NCI-H748 (cell line): ENCODE data around the gene LRRN2.
A peak's percentile ranks its signal among the peaks of the same experiment; 100 is the strongest.

Experiments used
- DNase-seq: peaks from one replicate; lab custom pipeline; 2025; ENCODE audit not compliant: unreplicated experiment; lab: John Stamatoyannopoulos, UW

Gene LRRN2

DNA sequence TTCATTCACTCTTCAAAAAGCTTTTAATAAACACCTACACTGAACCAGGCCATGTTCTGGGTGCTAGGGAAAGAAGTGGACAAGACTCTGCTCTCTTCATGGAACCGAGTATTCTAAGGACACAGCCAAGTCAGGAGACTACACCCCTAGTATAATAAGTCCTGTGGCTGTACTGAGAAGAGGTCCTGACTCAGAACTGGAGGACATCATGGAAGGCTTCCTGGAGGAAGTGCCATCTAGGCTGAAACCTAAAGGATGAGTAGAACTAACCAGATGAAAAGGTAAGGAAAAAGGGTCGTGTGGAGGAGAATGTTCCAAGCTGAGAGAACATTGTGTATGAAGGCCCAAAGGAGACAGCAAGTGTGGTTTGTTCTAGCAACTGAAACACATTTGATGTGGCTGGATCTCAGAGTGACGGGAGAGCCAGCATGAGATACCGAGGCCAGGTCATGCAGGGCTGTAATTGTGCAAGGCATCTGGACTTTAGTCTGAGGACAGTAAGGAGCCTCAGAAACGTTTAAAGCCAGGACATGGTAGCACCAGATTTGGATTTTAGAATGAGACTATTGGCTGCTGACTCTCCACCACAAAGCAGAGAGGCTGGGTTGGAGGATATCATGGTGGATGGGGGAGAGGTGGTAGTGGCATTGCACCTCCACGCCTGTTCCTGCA, 82.5 kb downstream of the LRRN2 start:
- no peak for DNase-seq

DNA sequence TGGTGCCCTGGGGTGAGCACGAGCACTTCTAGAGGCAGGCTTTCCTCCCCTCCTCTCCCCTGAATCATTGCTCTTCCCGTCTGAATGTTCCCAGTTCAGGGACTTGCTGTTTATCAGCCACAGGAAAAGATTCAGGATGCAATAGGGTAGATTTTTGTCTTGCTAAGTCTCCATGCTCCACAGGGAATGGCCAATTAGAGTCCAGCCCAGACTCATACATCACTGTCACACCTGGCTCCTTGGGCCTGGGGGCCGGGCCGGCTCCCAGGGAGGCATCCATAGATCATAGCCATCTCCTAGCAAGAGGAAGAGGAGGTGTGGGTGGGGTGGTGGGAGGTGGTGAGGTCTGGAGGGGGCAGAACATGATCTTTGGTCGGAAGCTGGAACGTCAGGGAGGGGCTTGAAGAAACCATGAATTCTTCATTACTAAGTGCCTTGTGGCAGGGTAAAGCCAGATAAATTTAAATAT, 83.4 kb downstream of the LRRN2 start:
- no peak for DNase-seq

DNA sequence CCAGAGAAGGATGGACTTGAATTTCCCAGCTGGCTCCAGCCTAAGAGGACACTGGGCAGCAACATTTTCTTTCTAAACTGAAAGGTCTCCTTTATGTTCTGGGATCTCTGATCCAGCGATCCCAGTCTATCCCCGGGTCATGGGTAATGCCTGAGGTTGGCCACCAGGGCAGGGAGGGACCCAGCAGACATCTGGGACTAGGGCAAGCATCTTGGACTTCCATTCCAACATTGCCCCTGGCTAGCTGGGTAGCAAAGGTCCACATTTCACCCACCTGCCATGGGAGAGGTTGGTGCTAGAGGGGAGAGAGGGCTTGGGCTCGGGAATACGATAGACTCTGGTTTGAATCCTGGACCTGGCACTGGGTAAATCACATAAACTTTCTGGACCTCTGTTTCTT, 84.6 kb downstream of the LRRN2 start:
- DNase-seq, result no peak

DNA sequence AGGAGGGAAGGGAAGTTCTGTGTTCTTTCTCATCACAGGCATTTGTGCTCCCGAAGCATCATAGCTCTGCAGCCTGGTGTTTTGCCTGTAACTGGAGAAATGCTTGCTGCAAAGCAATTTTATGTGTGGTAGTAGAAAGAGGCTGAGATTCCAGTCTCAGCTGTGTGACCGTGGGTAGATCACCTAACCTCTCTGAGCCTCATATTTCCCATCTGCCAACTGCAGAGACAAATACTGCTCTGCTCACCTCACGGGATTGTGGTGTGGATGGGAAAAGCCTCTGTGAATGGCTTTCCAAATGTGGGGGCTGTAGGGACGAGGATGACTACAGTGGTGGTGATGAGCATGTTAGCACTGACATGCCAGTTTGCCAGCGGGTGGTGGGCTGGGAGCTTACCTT, 85.3 kb downstream of the LRRN2 start:
- DNase-seq, result no peak

DNA sequence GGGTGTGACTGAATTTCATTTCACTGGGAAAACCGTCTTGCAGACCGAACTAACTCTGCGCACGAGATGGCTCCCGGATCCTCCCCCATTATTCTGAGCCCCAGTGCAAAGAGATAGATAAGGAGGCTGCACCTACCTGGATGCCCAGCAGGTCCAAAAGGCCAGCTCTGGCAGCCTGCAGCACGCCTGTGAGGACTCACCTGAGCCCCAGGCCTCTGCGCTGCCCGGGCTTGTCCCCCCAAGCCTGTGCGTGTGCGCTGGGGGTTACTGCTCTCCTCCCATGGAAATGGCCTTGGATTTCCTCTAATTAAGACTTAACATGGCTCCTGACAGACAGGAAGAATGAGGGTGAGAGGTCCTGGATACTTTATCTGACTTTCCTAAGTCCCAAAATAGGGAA, 85.9 kb downstream of the LRRN2 start:
- DNase-seq, result no peak

DNA sequence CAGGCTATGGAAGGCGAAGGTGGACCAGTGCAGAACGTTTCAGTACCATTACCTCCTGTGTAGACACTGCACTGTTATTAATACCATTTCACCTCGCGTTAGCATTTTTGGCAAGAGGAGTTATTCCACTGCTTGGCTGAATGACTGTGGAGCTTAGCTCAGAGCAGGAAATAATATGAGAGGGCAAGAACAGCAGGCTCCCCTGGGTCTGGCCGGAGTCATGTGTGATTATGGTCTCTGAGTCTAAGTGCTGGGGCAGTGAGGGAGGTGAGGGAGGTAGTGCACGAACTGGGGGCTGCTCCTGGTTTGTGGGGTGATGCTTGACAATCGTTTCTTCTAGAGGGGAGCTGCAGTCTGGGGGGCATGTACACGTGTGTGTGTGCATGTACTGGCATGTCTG, 86.4 kb downstream of the LRRN2 start:
- no peak for DNase-seq

DNA sequence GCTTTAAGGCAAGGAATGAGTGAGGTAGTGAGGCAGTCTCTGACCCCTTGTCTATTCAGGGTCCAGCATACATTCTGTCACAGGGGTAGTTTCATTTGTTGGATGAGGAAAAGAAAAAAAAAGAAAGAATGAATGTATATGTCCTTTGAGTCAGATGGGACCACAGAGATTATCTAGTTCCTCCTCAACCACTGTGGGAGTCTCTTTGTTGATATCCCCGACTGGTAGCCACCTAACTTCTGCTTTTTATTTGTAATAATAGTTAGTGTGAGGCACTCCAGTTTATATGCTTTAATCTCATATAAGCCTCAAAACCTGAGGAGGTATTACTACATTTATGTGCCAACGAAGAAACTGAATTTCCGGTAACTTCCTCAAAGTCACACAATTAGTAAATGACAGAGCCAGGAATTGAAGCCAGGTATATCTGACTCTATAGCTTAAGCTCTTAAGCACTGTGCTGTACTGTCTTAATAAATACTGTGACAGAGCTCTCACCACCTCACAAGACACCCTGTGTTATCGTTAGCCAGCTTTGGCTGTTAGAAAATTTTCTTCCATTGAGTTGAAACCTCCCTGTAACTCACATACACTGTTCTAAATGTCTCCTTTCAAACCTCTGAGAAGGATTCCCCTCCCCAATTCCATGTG, 87.1 kb downstream of the LRRN2 start:
- no peak for DNase-seq

DNA sequence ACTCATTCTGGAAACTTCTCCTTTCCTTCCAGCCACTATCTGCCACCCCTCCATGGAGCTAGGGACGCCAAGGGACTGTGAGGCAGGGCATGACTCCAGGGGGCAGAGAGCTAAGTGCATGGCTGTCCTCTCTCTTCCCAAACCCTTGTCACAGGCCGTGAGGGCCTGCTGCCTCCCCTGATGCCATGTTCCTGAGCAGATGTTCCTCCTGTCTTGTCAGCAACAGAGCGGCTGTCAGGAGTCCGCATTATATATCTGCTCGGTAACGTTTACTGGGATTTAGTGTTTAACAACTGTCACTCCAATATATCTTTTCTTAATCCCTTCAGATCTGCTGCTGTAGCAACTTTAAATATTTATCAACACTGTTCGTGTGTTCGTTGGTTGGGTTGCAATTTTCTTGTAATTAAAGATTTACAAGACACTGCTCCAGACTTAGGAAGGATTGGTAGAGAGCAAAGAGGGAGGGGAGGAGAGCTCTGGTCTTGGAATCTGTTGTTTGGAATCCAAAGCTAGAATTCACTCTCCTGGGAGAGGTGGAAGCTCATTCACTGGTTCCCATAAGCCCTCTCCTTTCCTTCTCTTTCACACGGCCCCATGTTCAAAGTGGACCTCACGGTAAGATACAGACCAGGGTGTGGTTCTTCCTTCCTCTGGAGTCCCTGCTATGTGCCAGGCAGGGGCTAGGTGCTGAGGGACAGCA, 93.1 kb downstream of the LRRN2 start:
- no peak for DNase-seq

DNA sequence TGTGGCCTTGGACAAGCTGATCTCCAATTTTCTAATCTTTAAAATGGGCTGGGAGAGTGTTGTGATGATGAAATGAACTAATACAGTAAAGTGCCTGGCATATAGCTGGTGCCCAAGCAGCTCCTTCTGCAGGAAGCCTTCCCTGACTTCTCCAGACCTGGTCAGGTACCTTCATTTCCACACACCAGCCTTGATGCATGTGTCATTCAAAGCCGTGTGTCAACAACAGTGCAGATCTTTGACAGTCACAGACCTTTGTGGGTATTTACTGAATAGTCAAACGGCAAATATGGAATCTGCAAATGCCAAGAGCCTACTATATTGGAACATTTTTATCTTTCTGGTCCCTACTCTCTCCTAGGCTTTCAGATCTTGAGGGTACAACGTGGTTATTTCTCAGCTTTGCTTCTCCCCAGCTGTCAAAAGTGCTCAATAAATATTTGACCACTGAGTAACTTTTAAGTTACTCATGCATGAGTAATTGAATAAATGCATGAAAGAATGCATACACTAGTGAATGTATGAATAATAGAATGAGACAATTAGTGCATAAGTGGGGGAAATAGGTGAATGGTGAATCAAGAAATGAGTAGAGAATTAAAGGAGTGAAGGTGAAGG, 94.0 kb downstream of the LRRN2 start:
- DNase-seq, result no peak

DNA sequence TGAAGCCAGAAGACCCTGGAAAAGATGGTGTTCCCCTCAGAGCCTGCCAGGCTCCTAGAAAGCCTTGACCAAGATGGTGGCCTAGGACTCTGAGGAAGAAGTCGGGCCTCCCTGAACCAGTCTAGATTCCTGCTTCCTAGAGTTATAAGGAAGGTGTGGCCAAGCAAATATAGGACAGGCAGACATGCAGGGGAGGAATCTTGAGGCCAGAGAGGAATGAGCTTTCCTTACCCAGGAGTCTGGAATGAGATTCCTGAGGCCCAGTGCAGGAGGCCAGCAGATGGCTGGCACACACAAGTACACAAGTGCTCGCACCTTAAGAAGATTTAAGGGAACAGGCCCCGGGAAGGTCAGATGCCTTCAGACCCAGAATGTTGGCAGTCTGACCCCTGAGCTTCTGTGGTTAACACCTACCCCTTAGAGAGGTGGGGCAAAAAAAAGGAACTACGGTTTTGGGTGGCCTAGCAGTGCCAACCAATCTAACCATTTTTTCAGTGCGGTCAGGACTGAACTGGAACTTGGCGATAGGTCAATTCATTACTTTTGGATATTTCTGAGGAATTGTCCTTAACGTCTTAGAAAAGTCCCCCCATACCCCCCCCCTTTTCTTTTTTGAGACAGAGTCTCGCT, 96.0 kb downstream of the LRRN2 start:
- DNase-seq, result no peak

DNA sequence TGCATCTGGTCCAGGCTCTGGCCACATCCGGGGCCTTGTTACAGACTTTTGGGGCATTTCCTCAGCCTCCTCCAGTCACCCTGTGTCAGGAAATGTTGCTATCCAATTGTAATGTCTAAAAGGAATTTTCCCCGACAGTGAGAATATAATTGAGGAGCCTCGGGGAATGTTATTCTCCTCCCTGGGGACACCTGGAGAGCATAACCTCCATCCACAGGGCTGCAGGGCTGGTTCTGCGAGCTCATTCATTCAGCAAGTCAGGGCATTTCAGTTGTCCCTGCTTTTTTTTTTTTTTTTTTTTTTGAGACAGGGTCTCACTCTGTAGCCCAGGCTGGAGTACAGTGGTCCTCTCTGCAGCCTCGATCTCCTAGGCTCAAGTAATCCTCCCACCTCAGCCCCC, 96.7 kb downstream of the LRRN2 start:
- DNase-seq, result no peak

DNA sequence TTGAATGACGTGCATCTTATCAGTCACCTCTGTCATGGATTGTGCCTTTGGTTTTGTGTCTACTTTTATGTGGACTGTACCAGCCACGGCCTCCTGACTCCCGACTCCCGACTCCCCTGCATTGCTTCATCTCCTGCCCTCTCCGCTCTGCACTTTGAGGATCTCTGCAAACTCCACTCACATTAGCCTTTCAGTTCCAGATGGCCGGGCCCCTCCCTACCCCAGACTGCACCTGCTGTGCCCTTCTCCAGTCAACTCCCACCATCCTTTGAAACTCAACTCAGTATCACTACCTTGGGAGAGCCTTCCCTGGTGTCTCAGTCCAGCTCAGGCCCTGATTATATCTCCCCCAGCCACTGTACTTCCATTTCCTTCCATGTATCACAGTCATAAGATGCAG, 97.9 kb downstream of the LRRN2 start:
- DNase-seq, result no peak

DNA sequence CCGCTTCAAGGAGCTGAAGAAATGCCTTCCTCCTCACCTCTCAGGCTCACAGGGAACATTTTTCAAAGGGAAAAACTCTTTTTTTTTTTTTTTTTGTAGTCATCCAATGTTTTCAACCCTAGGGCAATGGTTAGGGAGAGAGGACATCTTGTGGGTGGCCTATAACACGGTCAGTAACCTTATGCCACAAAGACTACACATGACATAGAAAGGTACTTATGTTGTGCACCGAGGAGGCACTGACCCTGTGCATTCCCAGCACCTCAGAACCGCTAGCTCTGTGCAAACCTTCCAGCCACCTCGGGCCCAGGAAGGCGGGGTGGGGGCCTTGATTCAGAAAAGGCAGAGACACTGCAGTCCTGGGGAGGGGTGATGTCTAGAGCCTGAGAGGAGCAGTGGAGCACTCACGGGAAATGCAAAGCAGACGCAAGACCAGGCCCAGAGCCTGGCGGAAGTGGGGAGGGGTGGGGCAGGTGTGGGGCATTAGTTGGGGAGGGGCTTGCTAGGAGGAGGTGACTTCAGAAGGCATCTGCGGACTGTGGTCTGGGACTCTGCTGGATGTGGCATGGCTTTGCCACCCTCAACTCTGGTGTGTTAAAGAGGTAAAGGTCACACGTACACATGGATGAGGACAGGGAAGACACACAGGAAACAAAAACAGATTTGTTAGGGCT, 100.7 kb downstream of the LRRN2 start:
- DNase-seq, result no peak

DNA sequence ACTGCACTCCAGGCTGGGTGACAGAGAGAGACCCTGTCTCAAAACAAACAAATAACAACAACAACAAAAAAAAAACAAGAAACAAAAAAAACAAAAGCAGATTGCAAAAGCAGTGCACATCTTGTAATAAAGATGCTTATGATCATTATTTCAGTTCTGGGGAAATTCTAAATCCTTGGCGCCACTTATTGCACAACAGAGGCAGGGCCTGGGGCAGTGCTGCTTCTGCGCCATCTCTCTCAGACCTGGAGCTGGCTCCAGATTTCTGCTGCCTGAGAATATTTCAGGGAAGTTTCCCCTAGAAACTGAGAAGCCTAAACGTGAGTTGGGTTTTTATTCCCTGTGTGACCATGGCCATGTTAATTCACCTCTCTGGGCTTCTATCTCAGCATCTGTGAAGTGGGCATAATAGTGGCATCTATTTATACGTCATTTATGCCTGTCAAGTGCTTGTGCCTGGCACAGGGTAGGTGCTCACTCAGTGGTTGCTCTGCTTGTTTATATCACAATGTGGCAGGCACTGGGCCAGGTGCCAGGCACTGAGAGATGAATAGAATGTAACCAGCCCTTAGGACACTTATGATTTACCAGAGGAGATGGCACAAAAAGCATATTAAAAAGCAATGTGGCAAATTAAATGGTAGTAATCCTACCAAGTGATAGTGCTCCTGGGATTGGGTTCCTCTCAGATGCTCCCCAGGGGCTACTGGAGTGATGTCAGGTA, 101.5 kb downstream of the LRRN2 start:
- no peak for DNase-seq

DNA sequence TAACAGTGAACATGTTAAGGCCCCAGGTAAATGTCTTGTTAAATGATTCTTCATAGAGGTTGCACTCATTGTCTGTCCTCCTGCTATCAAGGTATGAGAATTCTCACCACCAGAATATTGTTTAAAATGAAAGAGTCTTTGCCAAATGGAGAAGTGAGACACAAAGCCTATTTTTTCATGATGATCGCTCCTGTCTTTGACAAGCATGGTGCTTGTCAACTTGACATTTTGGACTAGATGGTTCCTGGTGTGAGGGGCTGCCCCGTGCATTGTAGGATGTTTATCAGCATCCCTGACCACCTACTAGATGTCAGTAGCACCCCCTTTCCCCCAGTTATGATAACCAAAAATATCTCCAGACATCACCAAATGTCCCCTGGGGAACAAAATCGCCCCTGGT, 103.8 kb downstream of the LRRN2 start:
- DNase-seq, result no peak

DNA sequence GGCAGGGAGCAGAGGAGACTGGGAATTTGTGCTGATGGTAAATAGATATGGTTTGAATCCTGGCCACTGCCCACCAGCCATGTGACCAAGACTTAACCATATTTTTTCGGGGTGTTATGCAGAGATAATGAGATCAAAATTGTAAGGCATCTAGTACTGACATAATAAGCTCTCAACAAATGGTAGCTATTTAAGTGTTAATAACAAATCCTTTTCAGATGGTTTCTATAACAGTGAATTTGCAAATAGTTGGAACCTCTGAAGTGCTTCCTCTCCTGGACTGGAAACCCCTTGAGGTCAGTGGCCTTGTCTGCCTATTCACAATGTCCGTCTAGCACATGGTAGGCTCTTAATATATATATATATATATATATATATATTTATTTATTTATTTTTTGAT, 104.7 kb downstream of the LRRN2 start:
- no peak for DNase-seq

DNA sequence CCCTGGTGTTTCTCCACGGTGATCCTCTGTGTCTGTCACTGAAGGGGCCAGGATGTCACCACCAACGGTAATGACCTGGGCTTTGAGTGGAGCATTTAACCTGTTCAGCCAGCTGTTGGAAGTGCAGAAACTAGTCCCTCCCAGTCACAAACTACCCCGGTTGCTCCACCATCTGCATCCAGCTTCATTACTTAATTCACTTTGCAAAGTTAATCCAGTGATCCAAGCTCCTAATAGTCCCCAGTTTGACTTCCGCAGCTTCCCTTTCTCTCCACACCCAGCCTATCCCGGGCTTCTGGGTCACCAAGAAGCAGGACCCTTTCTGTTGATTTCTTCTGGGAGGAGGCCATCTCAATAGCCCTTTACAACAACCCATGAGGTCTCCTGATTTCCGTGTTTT, 105.9 kb downstream of the LRRN2 start:
- DNase-seq, result no peak

DNA sequence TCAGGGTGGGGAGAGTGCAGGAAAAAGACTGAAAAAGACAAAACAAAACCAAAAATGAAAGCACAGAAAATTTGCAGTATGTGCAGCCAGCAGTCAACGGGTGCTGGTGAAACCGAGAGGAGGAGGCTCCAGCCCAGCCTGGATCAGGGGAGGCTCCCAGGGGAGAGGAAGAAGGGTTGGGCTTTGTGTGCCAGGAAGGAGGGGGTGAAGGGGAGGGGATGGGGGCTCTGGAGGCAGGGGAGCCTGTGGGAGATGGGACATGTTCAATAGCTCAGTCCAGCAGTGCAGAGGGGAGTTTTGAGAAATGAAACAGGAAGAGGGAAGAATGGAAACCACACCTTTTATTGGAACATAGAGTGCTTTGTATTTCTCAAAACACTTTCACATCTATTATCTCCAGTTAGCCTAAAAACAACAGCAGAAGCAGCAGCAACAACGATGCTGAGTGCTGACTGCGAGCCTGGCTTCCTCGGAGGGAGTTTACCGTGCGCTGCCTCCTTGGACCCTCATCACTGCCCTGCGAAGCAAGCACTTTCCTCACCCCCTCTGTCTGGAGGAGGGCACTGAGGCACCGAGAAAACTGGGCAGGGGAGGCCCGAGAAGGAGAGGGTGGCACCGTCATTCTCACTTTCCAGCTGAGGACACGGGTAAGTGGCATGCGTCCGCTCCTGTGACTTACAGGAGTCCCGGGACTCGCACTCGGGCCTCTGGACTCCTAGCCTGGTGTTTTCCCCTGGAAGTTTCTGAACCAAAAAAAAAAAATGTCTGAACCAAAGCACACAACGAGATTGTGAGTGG, 106.5 kb downstream of the LRRN2 start:
- DNase-seq, result peak; percentile 8

DNA sequence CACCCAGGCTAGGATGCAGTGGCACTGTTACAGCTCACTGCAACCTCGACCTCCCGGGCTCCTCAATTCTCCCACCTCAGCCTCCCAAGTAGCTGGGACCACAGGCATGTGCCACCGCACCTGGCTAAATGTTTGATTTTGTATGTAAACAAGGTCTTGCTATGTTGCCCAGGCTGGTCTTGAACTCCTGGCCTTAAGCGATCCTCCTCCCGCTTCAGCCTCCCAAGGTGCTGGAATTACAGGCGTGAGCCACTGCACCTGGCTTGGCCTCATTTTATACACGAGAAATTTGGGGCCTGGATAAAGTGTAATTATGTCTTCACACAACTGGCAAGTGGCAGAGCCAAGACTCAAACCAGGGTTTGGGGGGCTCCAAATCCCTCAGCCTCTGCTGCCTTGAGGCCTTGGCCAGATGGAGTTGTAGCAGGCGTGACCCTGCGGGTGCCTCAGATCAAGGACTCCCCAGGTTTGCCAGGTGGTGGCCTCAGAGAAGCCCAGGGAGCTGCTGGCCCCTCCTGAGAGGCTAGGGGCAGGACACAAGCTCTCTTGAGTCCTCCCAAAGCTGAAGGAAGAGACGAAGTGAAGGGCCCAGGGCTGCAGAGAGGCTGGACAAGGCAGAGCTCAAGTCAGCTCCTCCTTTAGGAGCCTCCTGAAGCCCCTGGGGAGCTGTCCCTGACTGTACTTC, 107.6 kb downstream of the LRRN2 start:
- no peak for DNase-seq
